H1 (cell line): Measurements from ENCODE around the gene RMC1. TPM values are rescaled to one million over a fixed set of nuclear protein-coding genes. Genes with fewer than 3 reads are reported as not detected.

Experiments used
- CTCF ChIA-PET: fragments of 300-600 bp; sonication (Branson Sonifier 250); formaldehyde crosslinking; loops from one replicate; lab custom pipeline; 2021; ENCODE audit not compliant: partially characterized antibody; lab: Charles Lee
- POLR2A ChIA-PET: fragments of 300-600 bp; sonication (Branson Sonifier 250); formaldehyde crosslinking; loops from one replicate; lab custom pipeline; 2021; ENCODE audit warnings: inconsistent platforms; ENCODE audit not compliant: partially characterized antibody; lab: Charles Lee
- DNase-seq, 2 experiments: peaks; one replicate each; pipeline versions ENCODE4 v3.0.0 to v3.0.0-alpha.2; 2010 to 2022; ENCODE audit warnings: low spot score in 2 of 2, low read depth in 1 of 2, mixed read lengths in 1 of 2
- FAIRE-seq: peaks from 2 replicates; lab custom pipeline; 2011; peaks lifted over from hg19 to GRCh38; lab: Jason Lieb, UNC
- H2AFZ ChIP-seq: 2 replicates; pipeline ENCODE4 v1.8.1; 2012; ENCODE audit warnings: low read length, inconsistent platforms
- H2AK5ac ChIP-seq: 2 replicates; pipeline ENCODE4 v1.6.1; 2013; ENCODE audit warnings: low read depth, low read length
- H2BK120ac ChIP-seq: replicated peaks from 2 replicates; pipeline ENCODE3; 2013; ENCODE audit warnings: low read depth, low read length, inconsistent platforms
- H2BK12ac ChIP-seq: 2 replicates; pipeline ENCODE4 v1.6.1; 2013; ENCODE audit warnings: low read depth, low read length
- H2BK15ac ChIP-seq: 2 replicates; pipeline ENCODE4 v1.6.1; 2013; ENCODE audit warnings: low read length
- H2BK20ac ChIP-seq: 2 replicates; pipeline ENCODE4 v1.6.1; 2013; ENCODE audit warnings: low read length
- H2BK5ac ChIP-seq: 2 replicates; pipeline ENCODE4 v1.6.1; 2013; ENCODE audit warnings: low read depth, low read length
- H3K14ac ChIP-seq: 2 replicates; pipeline ENCODE4 v1.6.1; 2013; ENCODE audit warnings: inconsistent platforms; ENCODE audit not compliant: insufficient read length
- H3K18ac ChIP-seq: 2 replicates; pipeline ENCODE4 v1.6.1; 2013; ENCODE audit warnings: low read length; ENCODE audit errors: extremely low read depth
- H3K23ac ChIP-seq: 2 replicates; pipeline ENCODE4 v1.6.1; 2013; ENCODE audit warnings: inconsistent platforms; ENCODE audit not compliant: insufficient read length
- H3K23me2 ChIP-seq: 2 replicates; pipeline ENCODE4 v1.6.1; 2013; ENCODE audit warnings: low read depth, low read length
- H3K27ac ChIP-seq: 2 replicates; pipeline ENCODE4 v1.6.1; 2011; ENCODE audit warnings: low read depth, low read length, inconsistent platforms
- H3K27me3 ChIP-seq, 4 experiments: replicated peaks in 1 of 4; 1 replicate in 1 of 4; 2 replicates in 3 of 4; pipeline versions ENCODE4 v1.6.1 to v1.8.1; 2011 to 2013; ENCODE audit warnings: low read length in 3 of 4, mild to moderate bottlenecking in 3 of 4, inconsistent platforms in 2 of 4, mixed read lengths in 2 of 4, moderate library complexity in 1 of 4; ENCODE audit not compliant: control insufficient read depth in 3 of 4, insufficient read depth in 3 of 4; ENCODE audit errors: extremely low read depth in 1 of 4
- H3K36me3 ChIP-seq, 4 experiments: 2 replicates each; pipeline versions ENCODE4 v1.6.1 to v1.8.1; 2011 to 2013; ENCODE audit warnings: mild to moderate bottlenecking in 4 of 4, low read length in 3 of 4, moderate library complexity in 2 of 4, control low read depth in 1 of 4, inconsistent platforms in 1 of 4; ENCODE audit not compliant: insufficient read depth in 4 of 4, control insufficient read depth in 2 of 4
- H3K4ac ChIP-seq: replicated peaks from 2 replicates; pipeline ENCODE3; 2013; ENCODE audit warnings: low read length, low read depth, mixed read lengths, inconsistent platforms; ENCODE audit not compliant: insufficient read length
- H3K4me1 ChIP-seq, 4 experiments: replicated peaks in 1 of 4; 1 replicate in 1 of 4; 2 replicates in 3 of 4; pipeline versions ENCODE4 v1.6.1 to v1.8.1; 2011 to 2013; ENCODE audit warnings: low read length in 3 of 4, inconsistent platforms in 2 of 4, mixed read lengths in 1 of 4; ENCODE audit not compliant: insufficient read depth in 4 of 4, control insufficient read depth in 3 of 4
- H3K4me2 ChIP-seq, 2 experiments: 2 replicates each; pipeline versions ENCODE4 v1.6.1 to v1.8.1; 2011 to 2013; ENCODE audit warnings: low read depth in 2 of 2, low read length in 2 of 2, control low read depth in 1 of 2, inconsistent platforms in 1 of 2, mild to moderate bottlenecking in 1 of 2; ENCODE audit not compliant: insufficient read depth in 1 of 2
- H3K4me3 ChIP-seq, 4 experiments: fragments of 200-600, 300-600 bp in 1 of 4; sonication (generic), shearing (Covaris generic), sonication (Bioruptor Twin) in 1 of 4; 2 replicates each; pipeline versions ENCODE4 v1.5.1 to v1.8.1; 2011 to 2016; ENCODE audit warnings: low read length in 4 of 4, low read depth in 3 of 4, control low read depth in 2 of 4, inconsistent platforms in 2 of 4, mild to moderate bottlenecking in 2 of 4, mixed read lengths in 1 of 4, moderate library complexity in 1 of 4; ENCODE audit not compliant: insufficient read depth in 2 of 4; ENCODE audit errors: extremely low read depth in 1 of 4
- H3K56ac ChIP-seq: replicated peaks from 2 replicates; pipeline ENCODE3; 2013; ENCODE audit warnings: low read depth, mild to moderate bottlenecking, mixed read lengths, low read length, inconsistent platforms; ENCODE audit not compliant: insufficient read length
- H3K79me1 ChIP-seq: 2 replicates; pipeline ENCODE4 v1.6.1; 2013; ENCODE audit warnings: low read depth, low read length, control low read depth
- H3K79me2 ChIP-seq, 2 experiments: 2 replicates each; pipeline versions ENCODE4 v1.6.1 to v1.8.1; 2012 to 2013; ENCODE audit warnings: low read length in 2 of 2, mild to moderate bottlenecking in 2 of 2, inconsistent platforms in 1 of 2; ENCODE audit not compliant: insufficient read depth in 2 of 2, control insufficient read depth in 1 of 2
- H3K9ac ChIP-seq, 4 experiments: replicated peaks in 1 of 4; 1 replicate in 1 of 4; 2 replicates in 3 of 4; pipeline versions ENCODE4 v1.6.1 to v1.8.1; 2011 to 2013; ENCODE audit warnings: low read depth in 3 of 4, low read length in 3 of 4, control low read depth in 2 of 4, mild to moderate bottlenecking in 2 of 4, moderate library complexity in 2 of 4, inconsistent platforms in 1 of 4; ENCODE audit errors: extremely low read depth in 1 of 4
- H3K9me3 ChIP-seq, 2 experiments: 2 replicates each; pipeline versions ENCODE4 v1.6.1 to v1.8.1; 2012 to 2013; ENCODE audit warnings: mild to moderate bottlenecking in 2 of 2, moderate library complexity in 2 of 2, control low read depth in 1 of 2, inconsistent platforms in 1 of 2, low read depth in 1 of 2, low read length in 1 of 2, mixed read lengths in 1 of 2; ENCODE audit not compliant: insufficient read depth in 2 of 2
- H4K20me1 ChIP-seq, 2 experiments: replicated peaks in 1 of 2; 2 replicates each; pipeline versions ENCODE3 to v1.8.1; 2011 to 2013; ENCODE audit warnings: inconsistent platforms in 2 of 2, low read length in 2 of 2, mild to moderate bottlenecking in 1 of 2; ENCODE audit not compliant: insufficient read depth in 2 of 2, control insufficient read depth in 1 of 2
- H4K5ac ChIP-seq: 2 replicates; pipeline ENCODE4 v1.6.1; 2013; ENCODE audit warnings: low read length, low read depth, mixed read lengths, inconsistent platforms; ENCODE audit not compliant: insufficient read length
- H4K8ac ChIP-seq: 2 replicates; pipeline ENCODE4 v1.8.0; 2013; ENCODE audit warnings: mild to moderate bottlenecking, moderate library complexity, low read length, inconsistent platforms; ENCODE audit not compliant: insufficient read depth; ENCODE audit errors: extremely low read depth
- H4K91ac ChIP-seq: replicated peaks from 2 replicates; pipeline ENCODE3; 2013; ENCODE audit warnings: low read length, mixed read lengths, inconsistent platforms; ENCODE audit not compliant: insufficient read length
- BRCA1 ChIP-seq: IDR thresholded peaks from 2 replicates; pipeline ENCODE4 v1.6.1; 2012; ENCODE audit warnings: low read depth, low read length, improper control_type of control experiment
- EP300 ChIP-seq, 2 experiments: IDR thresholded peaks; 1 replicate in 1 of 2; 2 replicates in 1 of 2; pipeline ENCODE4 v1.6.1; 2011 to 2012; ENCODE audit warnings: low read depth in 2 of 2, low read length in 2 of 2, mild to moderate bottlenecking in 2 of 2, borderline replicate concordance in 1 of 2, inconsistent platforms in 1 of 2, moderate library complexity in 1 of 2
- FOSL1 ChIP-seq: IDR thresholded peaks from 2 replicates; pipeline ENCODE4 v1.6.1; 2011; ENCODE audit warnings: mild to moderate bottlenecking, low read depth, low read length, moderate library complexity; ENCODE audit not compliant: insufficient read depth
- PHF8 ChIP-seq: fragments of 200-600 bp; sonication (generic); conservative IDR thresholded peaks from 2 replicates; pipeline ENCODE4 v1.7.1; 2012; ENCODE audit warnings: low read depth, mild to moderate bottlenecking, inconsistent platforms, low read length, moderate library complexity
- RBBP5 ChIP-seq: IDR thresholded peaks from 2 replicates; pipeline ENCODE4 v1.7.1; 2012; ENCODE audit warnings: low read depth, mild to moderate bottlenecking, inconsistent platforms, low read length, moderate library complexity, borderline replicate concordance
- RFX5 ChIP-seq: IDR thresholded peaks from 2 replicates; pipeline ENCODE4 v1.6.1; 2011; ENCODE audit warnings: low read depth, low read length, improper control_type of control experiment, borderline replicate concordance
- RXRA ChIP-seq: IDR thresholded peaks from 2 replicates; pipeline ENCODE4 v1.6.1; 2011; ENCODE audit warnings: low read depth, mild to moderate bottlenecking, low read length, moderate library complexity; ENCODE audit not compliant: insufficient read depth
- SIRT6 ChIP-seq: IDR thresholded peaks from one replicate; pipeline ENCODE4 v1.7.1; 2012; ENCODE audit warnings: low read length, inconsistent platforms
- SP1 ChIP-seq: IDR thresholded peaks from 2 replicates; pipeline ENCODE4 v1.6.1; 2011; ENCODE audit warnings: low read depth, low read length
- SUZ12 ChIP-seq: fragments of 200-600 bp; sonication (generic); IDR thresholded peaks from 2 replicates; pipeline ENCODE4 v1.6.1; 2012; ENCODE audit warnings: mild to moderate bottlenecking, inconsistent platforms, low read length, moderate library complexity, mixed read lengths
- TAF1 ChIP-seq: IDR thresholded peaks from 2 replicates; pipeline ENCODE4 v1.6.1; 2011; ENCODE audit warnings: mild to moderate bottlenecking, low read depth, low read length
- TCF12 ChIP-seq: IDR thresholded peaks from 2 replicates; pipeline ENCODE4 v1.6.1; 2011; ENCODE audit warnings: low read depth, mild to moderate bottlenecking, low read length
- WGBS, 2 experiments: shearing (Covaris generic) in 1 of 2; methylation state at CpG; one replicate each; pipeline versions ENCODE4 v1.1.6 to v1.1.7; 2013 to 2015; ENCODE audit warnings: low lambda C conversion rate in 2 of 2, mixed read lengths in 2 of 2, inconsistent platforms in 1 of 2, low coverage in 1 of 2, missing lambda C conversion rate in 1 of 2; ENCODE audit not compliant: insufficient replicate concordance in 2 of 2, insufficient coverage in 1 of 2, insufficient read length in 1 of 2; ENCODE audit errors: extremely low coverage in 1 of 2, missing lambda C conversion rate in 1 of 2; 5-methylcytosine and 5-hydroxymethylcytosine counted together
- polyA plus RNA-seq, 7 experiments: library from polyadenylated mRNA; depleted of rRNA in 3 of 7; stranded (reverse) in 5 of 7; unstranded in 2 of 7; fragments of >200 nt in 5 of 7; fragments of 200-250 nt in 2 of 7; gene quantifications; 1 replicate in 5 of 7; 2 replicates in 1 of 7; 4 replicates in 1 of 7; pipeline versions ENCODE4 v1.2.1 to v1.2.3, GENCODE V29; 2011 to 2013; ENCODE audit warnings: missing spikeins in 2 of 7, mixed read lengths in 2 of 7
- total RNA-seq: library from RNA; stranded (reverse); fragmentation: NEBNext Ultra II Directional; extraction: Animal tissue kit (Norgen Biotek cat#: 25700); gene quantifications from 2 replicates; pipeline ENCODE4 v1.2.1, GENCODE V29; 2021

The RMC1 gene
- total and polyA plus RNA-seq, 2 of the 8 experiments (the other 6 are each of a cell fraction or from before 2014, with no cell fraction given): 16.4 to 20.1 TPM

DNA sequence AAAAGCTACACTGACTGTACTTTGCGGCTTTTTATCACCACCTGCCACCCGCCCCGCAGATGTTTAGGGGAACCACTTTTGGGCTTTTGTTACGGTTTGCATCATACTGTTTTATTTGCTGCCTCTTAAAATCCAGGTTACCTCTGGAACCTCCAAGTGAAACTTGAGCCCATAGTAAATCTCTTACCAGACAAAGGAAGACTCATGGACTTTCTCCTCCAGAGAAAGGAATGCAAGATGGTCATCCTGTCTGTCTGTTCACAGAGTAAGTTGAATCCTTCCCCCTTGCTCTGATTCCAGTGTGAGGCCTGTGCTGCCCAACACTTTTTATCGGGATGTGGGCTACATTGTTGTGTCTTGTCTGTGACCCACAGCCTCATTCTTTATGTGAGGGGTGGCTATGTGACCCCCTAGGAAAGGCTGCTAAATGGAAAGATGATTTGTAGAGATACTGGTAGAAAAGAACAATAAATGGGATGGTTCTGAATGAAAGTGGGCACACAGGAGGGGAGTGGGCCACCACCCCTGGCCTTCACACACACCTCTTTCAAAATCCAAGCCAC, 23.3 kb downstream of the RMC1 start:
- H3K27me3 ChIP-seq: no peaks in the 10 kb centered on the region
- WGBS, 2 experiments: 97% methylated on average over 5 of the region's 5 CpGs; no CpG with 5 or more reads in 1 of the 2 experiments
- H3K36me3 ChIP-seq: peaks cover 14 to 66% (median 47%) of the 10 kb centered on the region in 4 experiments
- no peak overlapping the region for H2BK5ac ChIP-seq
- H3K79me1 ChIP-seq: no peaks in the 10 kb centered on the region
- no peaks in the 10 kb centered on the region for H3K79me2 ChIP-seq
- H3K4me2 ChIP-seq: no peak overlapping the region
- no peaks in the 10 kb centered on the region for H3K4me1 ChIP-seq
- no peak overlapping the region for H4K91ac ChIP-seq
- H3K4me3 ChIP-seq: no peak overlapping the region
- no peaks in the 10 kb centered on the region for H3K9me3 ChIP-seq
- CTCF ChIA-PET: interaction anchor here (0.6 to 4.2 kb wide), 2 partner anchors 10 to 598 kb away, joined by 3 to 22 read pairs; no protein-coding TSS in a partner anchor
- H4K5ac ChIP-seq: no peak overlapping the region
- H2AK5ac ChIP-seq: no peak overlapping the region
- no peak overlapping the region for H2BK12ac ChIP-seq
- FAIRE-seq: no peak
- no peak overlapping the region for H2AFZ ChIP-seq
- H2BK20ac ChIP-seq: no peak overlapping the region
- no peak for DNase-seq
- H3K27ac ChIP-seq: no peak overlapping the region
- H3K18ac ChIP-seq: no peak overlapping the region
- no peak overlapping the region for H3K56ac ChIP-seq
- no peak overlapping the region for H2BK15ac ChIP-seq
- H3K14ac ChIP-seq: no peak overlapping the region
- no peak for TF ChIP-seq FOSL1
- TF ChIP-seq BRCA1: no peak
- TF ChIP-seq TAF1: no peak
- TF ChIP-seq SUZ12: no peak
- TF ChIP-seq RFX5: no peak
- no peak for TF ChIP-seq RBBP5
- no peak for TF ChIP-seq TCF12
- no peak for TF ChIP-seq EP300 (IDR thresholded peaks at IDR 0.05; ENCODE audit: borderline replicate concordance in 1 of 2, low read depth in 2 of 2, low read length in 2 of 2)
- TF ChIP-seq SP1: no peak
- no peak for TF ChIP-seq SIRT6
- TF ChIP-seq PHF8: no peak
- TF ChIP-seq RXRA: no peak
- no peaks in the 10 kb centered on the region for H3K23me2 ChIP-seq
- peaks cover 0 to 3% of the 10 kb centered on the region in 2 experiments for H4K20me1 ChIP-seq
- no peak overlapping the region for H3K4ac ChIP-seq
- H3K23ac ChIP-seq: no peak overlapping the region
- no peak overlapping the region for H3K9ac ChIP-seq
- H2BK120ac ChIP-seq: no peak overlapping the region
- POLR2A ChIA-PET: interaction anchor here (1.2 kb wide), 1 partner anchor 13 kb away, joined by 3 read pairs; no protein-coding TSS in a partner anchor
- H4K8ac ChIP-seq: no peak overlapping the region
